Measurements from ENCODE around the gene CNTNAP2. TPM values are rescaled to one million over a fixed set of nuclear protein-coding genes. Genes with fewer than 3 reads are reported as not detected.

CNTNAP2 gene
- total RNA-seq: 0.22 TPM
- long read RNA-seq: 0 reads

GRCh38 chr7:146116521-146117222, at the start of gene CNTNAP2:
TSS of gene CNTNAP2 (plus strand) at chr7:146116801. CDS start at chr7:146116877, 76 bp downstream.
- intact Hi-C loops (cut with micrococcal nuclease): no loop called here
- DNase-seq (peak; percentile 49), ATAC-seq (peak; percentile 66)

- intact Hi-C loops (cut with micrococcal nuclease): no loop called here
- DNase-seq: no peak
- ATAC-seq: no peak
Observed at GRCh38 chr7:146067880-146068279, 48.7 kb upstream of the CNTNAP2 start.

GRCh38 chr7:146074195-146074765, 42.3 kb upstream of the CNTNAP2 start:
- intact Hi-C loops (cut with micrococcal nuclease): no loop called here
- DNase-seq (no peak), ATAC-seq (no peak)

GRCh38 chr7:146076344-146076743, 40.3 kb upstream of the CNTNAP2 start:
- no peak for ATAC-seq

GRCh38 chr7:146084086-146084485, 32.5 kb upstream of the CNTNAP2 start:
- intact Hi-C loops (cut with micrococcal nuclease): no loop called here
- DNase-seq: no peak
- no peak for ATAC-seq

More at GRCh38 chr7:146076344-146076743, 40.3 kb upstream of the CNTNAP2 start:
- intact Hi-C loops (cut with micrococcal nuclease): no loop called here
- DNase-seq: no peak

- intact Hi-C loops (cut with micrococcal nuclease): no loop called here
- no peak for ATAC-seq
- DNase-seq: no peak
Observed at GRCh38 chr7:146090023-146090645, 26.5 kb upstream of the CNTNAP2 start.

- intact Hi-C loops (cut with micrococcal nuclease): no loop called here
- ATAC-seq (no peak), DNase-seq (no peak)
Observed at GRCh38 chr7:146094356-146094755, 22.2 kb upstream of the CNTNAP2 start.

- intact Hi-C loops (cut with micrococcal nuclease): no loop called here
- ATAC-seq (no peak), DNase-seq (no peak)
Observed at GRCh38 chr7:146096994-146097393, 19.6 kb upstream of the CNTNAP2 start.

GRCh38 chr7:146106319-146106718, 10.3 kb upstream of the CNTNAP2 start:
- intact Hi-C loops (cut with micrococcal nuclease): no loop called here
- no peak for DNase-seq
- no peak for ATAC-seq

- intact Hi-C loops (cut with micrococcal nuclease): no loop called here
- ATAC-seq: no peak
- no peak for DNase-seq
Observed at GRCh38 chr7:146112755-146113154, 3.8 kb upstream of the CNTNAP2 start.

GRCh38 chr7:146115548-146115850, 1.1 kb upstream of the CNTNAP2 start:
- intact Hi-C loops (cut with micrococcal nuclease): no loop called here
- peak; percentile 32 for ATAC-seq

GRCh38 chr7:146115851-146116520, 615 bp upstream of the CNTNAP2 start:
- intact Hi-C loops (cut with micrococcal nuclease): no loop called here
- peak; percentile 93 for ATAC-seq
- DNase-seq: peak; percentile 75

More at GRCh38 chr7:146115548-146115850, 1.1 kb upstream of the CNTNAP2 start:
- DNase-seq: no peak

GRCh38 chr7:146117576-146117975, 975 bp downstream of the CNTNAP2 start:
- intact Hi-C loops (cut with micrococcal nuclease): no loop called here
- DNase-seq: no peak
- no peak for ATAC-seq

GRCh38 chr7:146119002-146119401, 2.4 kb downstream of the CNTNAP2 start:
- intact Hi-C loops (cut with micrococcal nuclease): no loop called here
- no peak for DNase-seq
- no peak for ATAC-seq

GRCh38 chr7:146123715-146124114, 7.1 kb downstream of the CNTNAP2 start:
- intact Hi-C loops (cut with micrococcal nuclease): no loop called here
- no peak for ATAC-seq

GRCh38 chr7:146126767-146127509, 10.3 kb downstream of the CNTNAP2 start:
- intact Hi-C loops (cut with micrococcal nuclease): no loop called here
- ATAC-seq: no peak
- no peak for DNase-seq

More at GRCh38 chr7:146123715-146124114, 7.1 kb downstream of the CNTNAP2 start:
- DNase-seq: no peak

- intact Hi-C loops (cut with micrococcal nuclease): no loop called here
- ATAC-seq: no peak
Observed at GRCh38 chr7:146129296-146129695, 12.7 kb downstream of the CNTNAP2 start.

GRCh38 chr7:146129997-146130396, 13.4 kb downstream of the CNTNAP2 start:
- intact Hi-C loops (cut with micrococcal nuclease): no loop called here
- no peak for DNase-seq
- no peak for ATAC-seq

More at GRCh38 chr7:146129296-146129695, 12.7 kb downstream of the CNTNAP2 start:
- no peak for DNase-seq

- intact Hi-C loops (cut with micrococcal nuclease): no loop called here
- DNase-seq (no peak), ATAC-seq (no peak)
Observed at GRCh38 chr7:146131701-146132100, 15.1 kb downstream of the CNTNAP2 start.

All from left ventricle myocardium superior (tissue), 1 donor.